ENCODE data around the gene NUDC. TPM values are rescaled to one million over a fixed set of nuclear protein-coding genes. Genes with fewer than 3 reads are reported as not detected.

Gene NUDC
- total and polyA plus RNA-seq, 2 of the 13 experiments (the other 11 are each of a cell fraction or from before 2014, with no cell fraction given), result 34.7 to 104 TPM

DNA sequence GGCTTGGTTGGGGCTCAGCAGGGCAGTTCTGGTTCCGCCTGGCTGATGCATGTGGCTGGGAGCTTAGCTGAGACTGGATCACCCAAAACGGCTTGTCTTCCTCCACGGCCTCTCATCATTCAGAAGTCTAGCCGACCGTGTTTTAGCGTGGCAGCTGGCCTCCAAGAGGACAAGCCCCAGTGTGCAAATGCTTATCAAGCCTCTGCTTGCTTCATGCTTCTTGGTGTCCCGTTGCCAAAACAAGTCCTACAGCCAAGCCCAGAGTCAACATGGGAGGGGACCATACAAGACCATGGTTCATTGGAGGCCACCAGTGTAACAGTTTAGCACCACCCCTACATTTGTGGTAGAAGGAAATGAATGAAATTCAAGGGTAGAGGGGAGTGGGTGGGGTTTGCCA, 49.3 kb downstream of the NUDC start (continued):
- TF ChIP-seq, protein P1, sequence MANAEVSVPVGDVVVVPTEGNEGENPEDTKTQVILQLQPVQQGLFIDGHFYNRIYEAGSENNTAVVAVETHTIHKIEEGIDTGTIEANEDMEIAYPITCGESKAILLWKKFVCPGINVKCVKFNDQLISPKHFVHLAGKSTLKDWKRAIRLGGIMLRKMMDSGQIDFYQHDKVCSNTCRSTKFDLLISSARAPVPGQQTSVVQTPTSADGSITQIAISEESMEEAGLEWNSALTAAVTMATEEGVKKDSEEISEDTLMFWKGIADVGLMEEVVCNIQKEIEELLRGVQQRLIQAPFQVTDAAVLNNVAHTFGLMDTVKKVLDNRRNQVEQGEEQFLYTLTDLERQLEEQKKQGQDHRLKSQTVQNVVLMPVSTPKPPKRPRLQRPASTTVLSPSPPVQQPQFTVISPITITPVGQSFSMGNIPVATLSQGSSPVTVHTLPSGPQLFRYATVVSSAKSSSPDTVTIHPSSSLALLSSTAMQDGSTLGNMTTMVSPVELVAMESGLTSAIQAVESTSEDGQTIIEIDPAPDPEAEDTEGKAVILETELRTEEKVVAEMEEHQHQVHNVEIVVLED (CRISPR knock-in tag; IDR thresholded peaks at IDR 0.05; ENCODE audit: borderline replicate concordance), result no peak
- TF ChIP-seq EED (CRISPR knock-in tag; IDR thresholded peaks at IDR 0.05) (no peak), POGZ (CRISPR knock-in tag; IDR thresholded peaks at IDR 0.05) (no peak), ZNF687 (CRISPR knock-in tag; IDR thresholded peaks at IDR 0.05) (peak; percentile 35), SAP130 (CRISPR knock-in tag; IDR thresholded peaks at IDR 0.05; ENCODE audit: low read depth) (peak; percentile 53), DRAP1 (CRISPR knock-in tag; IDR thresholded peaks at IDR 0.05) (peak; percentile 31; the same call in 1 of the 2 replicates), ZNF354B (CRISPR knock-in tag; IDR thresholded peaks at IDR 0.05) (no peak), ZNF512B (CRISPR knock-in tag; IDR thresholded peaks at IDR 0.05; ENCODE audit: borderline replicate concordance) (no peak), SAFB2 (CRISPR knock-in tag; IDR thresholded peaks at IDR 0.05; ENCODE audit: borderline replicate concordance, low read depth) (no peak), FOXP1 (IDR thresholded peaks at IDR 0.05) (no peak), FOXP1 (CRISPR knock-in tag; IDR thresholded peaks at IDR 0.05) (peak; percentile 57), ZNF121 (CRISPR knock-in tag; IDR thresholded peaks at IDR 0.05) (no peak), ZNF75D (CRISPR knock-in tag; IDR thresholded peaks at IDR 0.05; ENCODE audit: borderline replicate concordance) (no peak), RCOR2 (CRISPR knock-in tag; IDR thresholded peaks at IDR 0.05) (no peak), HNF4G (IDR thresholded peaks at IDR 0.05; ENCODE audit: borderline replicate concordance, low read depth, low read length) (no peak), HNF4G (CRISPR knock-in tag; IDR thresholded peaks at IDR 0.05; ENCODE audit: borderline replicate concordance, low read depth) (no peak), ZBTB8A (CRISPR knock-in tag; IDR thresholded peaks at IDR 0.05; ENCODE audit: borderline replicate concordance, low read depth) (no peak), HOMEZ (CRISPR knock-in tag; IDR thresholded peaks at IDR 0.05; ENCODE audit: low read depth) (no peak), ARHGAP35 (CRISPR knock-in tag; IDR thresholded peaks at IDR 0.05; ENCODE audit: borderline replicate concordance) (no peak), KLF15 (CRISPR knock-in tag; IDR thresholded peaks at IDR 0.05; ENCODE audit: borderline replicate concordance) (no peak), ZNF235 (CRISPR knock-in tag; IDR thresholded peaks at IDR 0.05; ENCODE audit: borderline replicate concordance) (no peak)

Measured in HepG2 (cell line).